HT-29 (cell line): ENCODE measurements around the gene MFN2. TPM values are rescaled to one million over a fixed set of nuclear protein-coding genes. Genes with fewer than 3 reads are reported as not detected.
"Not testable (repeated sequence)": the region's sequence is repeated elsewhere in the genome, so short reads cannot be mapped to it uniquely, and the experiment has no call there.

Experiments used
- DNase-seq: peaks from one replicate; pipeline ENCODE4 v3.0.0-alpha.2; 2015; ENCODE audit warnings: low spot score
- total RNA-seq: library from RNA; depleted of rRNA; stranded (reverse); fragments of >200 nt; shearing (Covaris generic); gene quantifications from 2 replicates; pipeline ENCODE4 v1.2.3, GENCODE V29; 2014; rRNA removed

The MFN2 gene
- 58.3 and 59.9 TPM in 2 replicates for total RNA-seq

DNA sequence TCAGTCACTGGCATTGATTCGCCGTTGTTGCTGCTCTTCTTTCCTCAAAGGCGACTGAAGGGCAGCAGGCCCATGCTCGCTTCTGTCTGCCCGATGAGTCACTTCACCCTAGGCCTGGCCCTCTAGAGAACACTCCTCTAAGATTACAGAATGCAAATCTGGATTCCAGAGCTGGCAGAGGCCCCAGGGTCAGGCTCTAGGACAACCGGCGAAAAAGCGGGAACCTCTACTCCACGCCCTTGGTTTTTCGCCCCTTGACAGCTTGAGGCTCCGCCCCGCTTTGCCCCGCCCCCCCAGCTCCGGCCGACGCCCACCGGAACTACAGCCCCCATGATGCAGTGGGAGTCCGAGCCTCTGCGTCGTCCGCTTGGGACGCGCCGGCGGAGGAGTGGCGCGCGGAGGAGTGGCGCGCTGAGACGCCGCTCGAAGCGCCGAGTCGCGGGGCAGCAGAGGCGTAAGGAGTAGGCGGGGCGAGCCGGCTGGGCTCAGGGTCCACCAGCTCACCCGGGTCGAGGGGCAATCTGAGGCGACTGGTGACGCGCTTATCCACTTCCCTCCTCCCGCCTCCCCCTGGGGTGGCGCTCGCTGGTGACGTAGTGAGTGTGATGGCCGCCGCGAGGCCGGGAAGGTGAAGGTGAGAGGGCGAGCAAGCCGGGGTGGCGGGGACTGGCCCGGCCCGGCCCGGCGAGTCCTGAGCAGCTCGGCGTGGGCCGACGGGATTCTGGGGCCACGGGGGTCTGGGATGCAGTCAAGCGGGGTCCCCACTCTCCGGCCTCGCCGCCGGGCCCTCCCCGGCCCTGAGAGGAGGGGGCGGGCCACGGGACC, at the start of gene MFN2:
Gene MFN2, plus strand, starts transcription at position 594 of the 825 bp plus-strand sequence. CDS start 8,725 bp downstream, outside the sequence.
- peak; percentile 97 for DNase-seq

DNA sequence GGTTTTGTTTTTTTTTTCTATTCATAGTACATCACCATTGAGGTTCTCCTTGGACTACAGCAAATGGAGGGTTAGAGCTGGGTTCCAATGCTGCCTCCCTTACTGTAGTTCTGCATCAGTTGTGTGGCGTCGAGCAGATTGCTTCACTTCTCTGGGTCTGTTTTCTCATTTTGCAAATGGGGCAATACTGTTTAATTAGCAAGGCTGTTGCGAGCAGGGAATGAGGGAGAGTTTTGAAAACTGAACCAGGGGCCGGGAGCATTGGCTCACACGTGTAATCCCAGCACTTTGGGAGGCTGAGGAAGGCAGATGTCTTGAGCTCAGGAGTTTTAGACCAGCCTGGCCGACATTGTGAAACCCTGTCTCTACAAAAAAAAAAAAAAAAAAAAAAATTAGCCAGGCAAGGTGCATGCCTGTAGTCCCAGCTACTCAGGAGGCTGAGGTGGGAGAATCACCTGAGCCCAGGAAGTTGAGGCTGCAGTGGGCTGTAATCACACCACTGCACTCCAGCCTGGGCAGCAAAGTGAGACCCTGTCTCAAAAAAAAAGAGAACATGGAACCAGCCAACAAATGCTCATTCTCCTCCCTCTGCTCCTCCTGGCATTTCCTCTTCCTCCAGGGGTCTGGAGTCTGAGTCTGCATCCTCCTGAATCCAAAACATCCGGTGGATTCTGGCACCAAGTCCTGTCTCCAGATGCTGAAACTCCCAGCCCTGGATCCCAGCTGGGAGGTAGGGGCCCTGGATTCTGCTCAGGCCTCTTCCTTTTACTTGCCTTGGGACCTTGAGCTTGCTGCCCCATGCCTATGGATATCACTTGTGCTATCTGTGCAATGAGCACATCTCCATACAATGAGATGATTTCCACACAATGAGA, 49.4 kb upstream of the MFN2 start:
- no peak for DNase-seq

DNA sequence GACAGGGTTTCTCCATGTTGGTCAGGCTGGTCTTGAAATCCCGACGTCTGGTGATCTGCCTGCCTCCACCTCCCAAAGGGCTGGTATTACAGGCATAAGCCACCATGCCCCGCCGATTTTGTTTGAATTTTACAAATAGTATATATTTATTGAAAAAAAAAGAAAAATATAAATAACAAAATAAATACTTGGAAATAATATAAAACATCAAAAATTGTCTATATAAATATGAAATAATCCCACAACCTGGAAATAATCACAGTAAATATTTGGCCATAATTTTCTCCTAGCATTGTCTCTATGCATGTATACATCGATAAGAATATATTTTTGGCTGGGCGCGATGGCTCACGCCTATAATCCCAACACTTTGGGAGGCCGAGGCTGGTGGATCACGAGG, 48.4 kb upstream of the MFN2 start:
- no peak for DNase-seq

DNA sequence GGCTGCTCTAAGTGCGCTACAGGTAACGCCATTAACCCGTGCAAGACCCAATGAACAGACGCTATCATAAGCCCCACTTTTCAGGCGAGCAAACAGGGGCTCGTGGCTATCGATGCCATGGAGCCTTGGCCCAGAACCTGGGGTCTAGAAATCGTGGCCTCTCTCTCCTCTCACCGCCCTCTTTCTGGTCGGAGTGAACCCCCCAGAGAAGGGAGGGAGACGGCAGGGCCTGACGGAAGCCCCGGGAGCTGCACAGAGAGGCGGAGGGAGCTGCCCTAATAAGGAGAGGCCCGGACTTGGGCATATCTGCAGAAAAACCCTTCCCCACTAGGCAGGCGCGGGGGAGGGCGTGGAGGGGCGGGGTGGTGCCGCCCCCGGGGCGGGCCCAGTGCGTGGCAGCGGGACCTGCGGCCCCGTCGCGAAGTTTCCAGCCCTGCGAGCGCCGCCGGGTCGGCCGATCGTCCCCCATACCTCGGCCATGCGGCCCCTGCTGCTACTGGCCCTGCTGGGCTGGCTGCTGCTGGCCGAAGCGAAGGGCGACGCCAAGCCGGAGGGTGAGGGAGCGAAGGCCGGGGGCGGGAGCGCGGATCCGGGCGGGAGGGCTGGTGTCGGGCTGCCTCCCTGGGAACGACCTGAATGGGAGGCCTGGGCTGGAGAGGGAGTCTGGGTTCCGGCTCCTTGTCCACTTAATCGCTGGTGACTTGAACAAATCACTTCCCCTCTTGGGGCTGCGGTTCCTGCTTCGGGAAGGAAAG, 45.8 kb upstream of the MFN2 start, which contains the start of gene PLOD1:
Gene PLOD1, plus strand, starts transcription at position 416 of the 755 bp plus-strand sequence. Its CDS starts 63 bp downstream, at position 479.
- peak; percentile 72 for DNase-seq

DNA sequence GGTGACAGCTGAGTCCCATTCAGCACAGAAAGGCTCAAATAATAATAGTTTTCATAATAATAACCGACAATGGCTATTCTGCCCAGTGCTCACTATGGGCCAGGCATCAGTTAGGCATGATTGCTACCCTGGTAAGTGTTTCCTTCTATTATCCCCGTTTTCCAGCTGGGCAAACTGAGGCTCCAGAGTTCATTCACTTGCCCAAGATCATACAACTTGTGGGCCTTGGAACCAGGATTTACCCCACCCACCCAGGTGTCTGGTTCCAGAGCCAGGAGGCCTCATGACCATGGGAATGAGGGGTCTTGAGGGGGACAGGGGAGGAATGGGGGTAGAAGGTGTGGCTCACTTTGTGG, 45.2 kb upstream of the MFN2 start:
- DNase-seq = no peak

DNA sequence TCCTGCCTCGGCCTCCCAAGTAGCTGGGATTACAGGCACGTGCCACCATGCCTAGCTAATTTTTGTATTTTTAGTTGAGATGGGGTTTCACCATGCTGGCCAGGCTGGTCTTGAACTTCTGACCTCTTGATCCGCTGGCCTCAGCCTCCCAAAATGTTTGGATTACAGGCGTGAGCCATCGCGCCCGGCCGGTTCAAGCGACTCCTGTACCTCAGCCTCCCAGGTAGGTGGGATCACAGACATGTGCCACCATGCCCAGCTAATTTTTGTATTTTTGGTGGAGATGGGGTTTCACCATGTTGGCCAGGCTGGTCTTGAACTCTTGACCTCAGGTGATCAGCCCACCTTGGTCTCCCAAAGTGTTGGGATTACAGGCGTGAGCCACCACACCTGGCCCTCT, 44.5 kb upstream of the MFN2 start:
- not testable (repeated sequence) for DNase-seq

DNA sequence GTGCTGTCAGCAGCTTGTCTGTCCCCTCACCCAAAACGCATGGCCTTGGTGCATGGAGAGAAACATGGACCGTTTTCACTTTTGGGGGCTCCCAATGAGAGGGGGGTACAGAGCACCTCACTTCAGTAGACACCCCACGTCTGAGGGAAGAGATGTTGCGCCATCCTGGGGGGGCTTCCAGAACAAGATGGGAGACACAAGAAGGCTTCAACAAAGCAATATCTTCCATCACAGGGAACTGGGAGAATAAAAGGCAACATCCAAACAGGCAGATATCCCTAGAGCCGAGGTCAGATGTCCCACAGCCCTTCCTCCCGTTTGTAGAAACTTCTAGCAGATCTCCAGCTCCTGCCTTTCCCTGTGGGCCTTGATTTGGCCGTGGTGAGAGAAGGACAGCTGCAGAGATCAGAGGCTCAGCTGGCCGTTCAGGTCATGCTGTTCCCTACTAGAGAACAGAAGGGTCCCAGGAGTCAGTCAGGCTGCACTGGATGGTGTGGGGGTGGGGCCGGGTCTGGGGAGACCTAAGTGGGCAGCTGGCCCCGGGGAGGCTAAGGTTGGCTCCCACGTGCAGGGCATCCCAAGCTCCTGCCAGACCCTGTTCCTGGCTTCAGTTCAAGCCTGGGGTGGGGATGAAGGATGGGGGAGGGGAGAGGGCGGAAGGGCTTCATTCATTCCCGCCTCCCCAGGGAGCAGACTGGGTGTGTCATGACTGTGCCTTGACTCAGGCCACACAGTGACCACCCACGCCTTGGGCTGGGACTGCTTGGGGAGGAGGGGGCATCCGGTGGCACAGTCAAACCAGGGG, 41.3 kb upstream of the MFN2 start:
- DNase-seq = no peak

DNA sequence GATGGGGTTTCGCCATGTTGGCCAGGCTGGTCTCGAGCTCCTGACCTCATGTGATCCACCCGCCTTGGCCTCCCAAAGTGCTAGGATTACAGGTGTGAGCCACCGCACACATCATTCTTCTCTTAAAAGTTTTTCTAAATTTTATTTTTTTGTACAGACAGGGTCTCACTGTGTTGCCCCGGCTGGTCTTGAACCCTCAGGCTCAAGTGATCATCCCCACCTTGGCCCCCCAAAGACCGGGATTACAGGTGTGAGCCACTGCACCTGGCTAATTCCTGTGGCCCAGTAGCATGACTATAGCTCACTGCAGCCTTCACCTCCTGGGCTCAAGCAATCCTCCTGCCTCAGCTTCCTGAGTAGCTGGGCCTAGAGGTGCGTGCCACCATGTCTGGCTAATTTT, 40.5 kb upstream of the MFN2 start:
- DNase-seq = not testable (repeated sequence)

DNA sequence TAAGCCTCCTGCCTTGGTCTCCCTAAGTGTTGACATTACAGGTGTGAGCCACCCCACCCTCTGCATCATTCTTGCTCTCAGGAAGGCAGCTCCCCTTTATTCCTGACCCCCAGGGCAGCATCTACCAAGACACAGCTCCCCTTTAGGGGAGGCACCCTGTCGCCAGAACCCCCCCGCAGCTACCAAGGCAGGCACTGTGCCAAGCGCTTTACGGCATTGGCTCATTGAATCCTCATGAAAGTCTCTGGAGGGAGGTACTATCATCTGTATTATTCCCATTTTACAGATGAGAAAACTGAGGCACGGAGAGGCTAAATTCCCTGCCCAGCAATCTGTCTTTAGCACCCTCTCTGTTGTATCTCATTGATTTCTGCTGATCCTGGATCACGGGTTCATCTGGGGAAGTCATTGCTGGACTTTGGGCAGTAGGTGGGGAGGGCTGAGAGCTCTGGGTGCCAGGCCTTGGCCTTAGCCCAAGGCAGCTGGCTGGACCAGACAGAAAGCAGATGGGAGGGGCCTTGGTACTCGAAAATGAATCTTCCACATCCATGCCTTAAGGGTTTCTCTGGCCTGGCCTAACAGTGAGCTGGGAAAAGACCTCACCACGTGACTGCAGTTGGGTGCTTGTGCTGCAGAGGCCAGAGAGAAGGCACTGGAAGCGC, 39.9 kb upstream of the MFN2 start:
- peak; percentile 13 for DNase-seq

DNA sequence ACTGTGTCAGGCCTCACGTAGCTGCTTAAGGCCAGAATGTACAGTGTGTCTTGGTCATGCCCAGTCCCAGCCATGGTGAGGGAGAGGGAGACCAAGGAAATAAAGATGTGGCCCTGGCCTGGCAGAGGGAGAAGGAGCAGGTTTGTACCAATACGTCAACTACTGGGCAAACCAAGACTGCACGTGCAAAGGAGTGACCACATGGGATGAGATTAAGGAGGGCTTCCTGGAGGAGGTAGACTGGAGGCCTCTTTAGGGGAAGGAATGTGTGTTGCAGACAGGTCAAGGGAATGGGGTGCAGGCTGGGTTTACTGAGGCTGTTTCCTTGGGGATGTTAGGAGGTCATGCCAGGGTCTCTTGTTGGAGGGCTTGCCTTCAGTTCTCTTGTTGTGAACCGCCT, 38.0 kb upstream of the MFN2 start:
- DNase-seq = no peak

DNA sequence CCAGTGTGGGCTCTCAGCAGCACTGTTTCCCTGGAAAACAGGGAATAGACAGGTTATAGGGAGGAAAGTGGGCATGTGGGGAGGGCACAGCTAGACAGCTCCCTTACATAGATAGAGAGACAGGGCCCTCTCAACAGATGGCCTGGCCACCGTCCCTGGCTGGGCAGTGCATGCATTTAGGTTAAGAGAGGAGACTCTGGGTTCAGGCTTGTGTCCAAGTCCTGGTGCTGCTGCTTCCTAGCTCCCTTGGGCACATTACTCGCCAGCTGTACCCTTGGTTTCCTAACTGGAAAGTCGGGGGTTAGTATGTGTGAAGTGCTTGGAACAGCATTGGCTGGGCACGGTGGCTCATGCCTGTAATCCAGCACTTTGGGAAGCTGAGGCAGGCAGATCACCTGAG, 36.6 kb upstream of the MFN2 start:
- DNase-seq = no peak

DNA sequence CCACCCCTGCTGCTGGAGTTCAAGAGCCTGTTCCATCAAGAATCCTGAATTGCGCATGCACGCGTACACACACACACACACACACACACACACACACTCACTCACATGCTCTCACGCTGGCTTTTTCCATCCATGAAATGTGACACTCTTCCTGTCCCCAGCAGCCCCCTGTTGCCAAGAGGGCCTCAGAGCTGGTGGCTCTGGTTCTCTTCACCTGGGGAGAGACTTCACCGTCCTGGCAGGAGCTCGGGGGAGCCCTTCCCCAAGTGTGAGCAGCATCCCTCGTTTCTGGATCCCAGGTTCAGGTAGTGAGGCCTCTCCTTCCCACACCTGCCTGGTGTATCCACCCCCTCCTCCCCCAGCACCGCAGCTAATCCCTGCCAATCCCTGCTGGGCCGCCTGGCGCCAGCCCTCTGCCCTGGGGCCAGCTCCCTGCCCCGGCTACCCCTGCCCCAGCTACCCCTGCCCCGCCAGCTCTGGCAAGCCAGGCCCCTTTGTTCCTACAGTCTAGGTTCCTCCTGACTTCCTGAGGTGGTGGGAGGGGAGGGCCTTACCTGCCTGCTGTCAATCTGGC, 35.8 kb upstream of the MFN2 start:
- DNase-seq = no peak

DNA sequence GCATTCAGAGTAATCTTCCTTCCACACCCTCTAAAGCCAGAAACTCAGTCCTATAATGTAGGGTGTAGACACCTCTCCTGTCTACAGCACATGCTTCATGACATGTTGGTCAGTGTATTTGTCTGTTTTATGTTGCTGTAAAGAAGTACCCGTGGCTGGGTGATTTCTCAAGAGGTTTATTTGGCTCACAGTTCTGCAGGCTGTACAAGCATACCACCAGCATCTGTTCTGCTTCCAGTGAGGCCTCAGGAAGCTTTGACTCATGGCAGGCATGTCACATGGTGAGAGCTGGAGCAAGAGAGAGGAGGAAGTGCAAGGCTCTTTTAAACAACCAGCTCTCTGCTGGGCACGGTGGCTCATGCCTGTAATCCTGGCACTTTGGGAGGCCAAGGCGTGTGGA, 33.6 kb upstream of the MFN2 start:
- no peak for DNase-seq

DNA sequence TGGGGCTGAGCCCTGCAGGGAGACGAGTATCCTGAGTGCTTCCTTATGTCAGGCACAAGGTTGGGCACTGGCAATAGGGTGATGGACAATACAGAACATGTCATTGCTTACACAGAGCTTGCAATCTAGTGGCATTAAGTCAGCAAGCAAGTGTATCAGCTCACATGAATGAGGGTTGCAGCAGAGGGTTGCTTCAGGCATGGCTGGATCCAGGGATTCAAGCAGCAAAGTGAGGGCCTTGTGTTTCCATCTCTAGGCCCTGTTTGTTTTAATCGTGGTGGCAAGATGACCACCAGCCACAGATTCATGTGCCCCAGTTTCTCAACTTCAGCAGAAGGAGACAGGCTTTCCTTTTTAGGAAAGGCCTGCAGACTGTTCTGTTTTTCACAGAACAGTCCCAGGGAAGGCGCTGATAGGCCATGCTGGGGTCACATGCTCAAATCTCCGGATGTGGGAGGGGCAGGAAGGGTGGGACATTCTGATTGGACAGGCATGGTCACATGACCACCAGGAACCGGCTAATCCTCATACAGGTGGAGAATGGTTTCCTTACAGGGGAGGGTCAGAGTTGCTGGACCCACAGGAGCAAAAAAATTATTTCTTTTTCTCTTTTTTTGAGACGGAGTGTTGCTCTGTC, 31.3 kb upstream of the MFN2 start:
- DNase-seq = no peak

DNA sequence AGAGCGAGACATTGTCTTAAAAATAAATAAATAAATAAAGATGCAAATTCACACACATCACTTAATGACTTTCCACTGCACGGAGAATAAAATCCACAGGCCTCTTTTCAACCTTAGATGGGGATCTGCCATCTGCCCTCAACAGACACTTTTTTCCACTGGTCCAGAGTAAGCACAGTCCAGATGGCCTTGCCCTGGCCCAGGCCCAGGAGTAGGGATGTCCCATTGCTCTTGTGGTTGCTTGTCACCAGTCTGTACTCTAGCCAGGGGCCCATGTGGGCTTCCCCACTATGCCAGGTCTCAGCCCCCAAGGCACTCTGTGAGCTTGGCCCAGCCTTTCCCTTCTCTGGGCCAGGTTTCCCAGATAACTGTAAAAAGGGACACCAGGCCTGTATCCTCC, 28.3 kb upstream of the MFN2 start:
- DNase-seq = no peak

DNA sequence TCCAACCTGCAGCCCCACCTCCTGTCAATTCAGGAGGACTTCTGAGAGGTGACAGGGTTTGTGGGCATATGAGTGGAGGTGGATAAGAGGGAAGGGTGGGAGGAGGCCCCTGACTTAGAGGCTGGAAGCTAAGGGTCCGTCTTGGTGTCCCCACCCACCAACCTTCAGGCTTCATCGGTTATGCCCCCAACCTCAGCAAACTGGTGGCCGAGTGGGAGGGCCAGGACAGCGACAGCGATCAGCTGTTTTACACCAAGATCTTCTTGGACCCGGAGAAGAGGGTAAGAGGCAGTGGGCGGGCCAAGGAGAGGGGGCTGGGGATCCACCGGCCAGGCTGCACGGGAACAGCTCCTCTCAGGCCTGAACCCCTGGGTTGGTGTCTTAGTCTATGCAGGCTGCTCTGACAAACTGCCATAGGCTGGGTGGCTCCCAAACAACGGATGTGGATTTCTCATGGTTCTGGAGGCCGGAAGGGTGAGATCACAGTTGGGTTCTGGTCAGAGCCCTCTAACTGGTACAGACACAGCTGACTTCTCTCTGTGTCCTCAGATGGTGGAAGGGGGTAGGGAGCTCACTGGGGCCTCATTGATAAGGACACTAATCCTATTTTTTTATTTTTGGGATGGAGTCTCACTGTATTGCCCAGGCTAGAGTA, 27.7 kb upstream of the MFN2 start:
- no peak for DNase-seq

DNA sequence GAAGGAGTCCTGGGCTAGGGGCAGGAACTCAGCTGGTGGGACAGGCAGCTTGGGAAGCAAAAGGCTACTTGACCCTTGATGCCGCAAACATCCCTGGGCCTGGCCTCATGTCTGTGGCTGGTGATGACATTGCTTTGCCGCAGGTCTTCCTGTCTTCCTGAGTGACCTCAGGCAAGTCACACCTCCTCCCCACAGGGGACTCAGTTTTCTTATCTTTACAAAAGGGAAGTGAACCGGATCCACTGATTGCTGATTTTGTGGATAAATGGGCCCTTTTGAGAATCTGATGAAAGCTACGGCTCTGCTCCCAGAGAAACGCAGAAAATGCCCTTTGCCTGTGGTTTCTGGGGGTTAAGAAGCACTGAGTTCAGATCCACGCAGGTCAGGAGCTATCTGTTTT, 25.0 kb upstream of the MFN2 start:
- DNase-seq = no peak

DNA sequence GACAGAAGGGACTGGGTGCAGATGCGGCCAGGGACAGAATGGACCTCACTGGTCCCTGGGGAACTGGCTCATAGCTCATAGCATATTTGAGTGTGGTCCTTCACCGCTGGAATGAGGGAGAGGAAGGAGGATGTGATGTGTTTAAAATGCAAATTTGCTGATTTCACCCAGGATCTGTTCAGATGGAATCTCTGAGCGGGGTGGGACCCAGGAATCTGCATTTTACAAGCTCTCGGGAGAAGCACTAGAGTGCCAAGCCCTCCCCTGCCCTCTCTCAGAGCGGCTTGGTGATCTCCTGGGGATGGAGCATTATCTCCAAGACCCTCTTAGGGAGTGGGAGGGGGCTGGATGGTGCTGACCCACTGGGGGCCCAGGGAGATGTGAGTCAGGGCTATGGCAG, 22.8 kb upstream of the MFN2 start:
- DNase-seq = no peak

DNA sequence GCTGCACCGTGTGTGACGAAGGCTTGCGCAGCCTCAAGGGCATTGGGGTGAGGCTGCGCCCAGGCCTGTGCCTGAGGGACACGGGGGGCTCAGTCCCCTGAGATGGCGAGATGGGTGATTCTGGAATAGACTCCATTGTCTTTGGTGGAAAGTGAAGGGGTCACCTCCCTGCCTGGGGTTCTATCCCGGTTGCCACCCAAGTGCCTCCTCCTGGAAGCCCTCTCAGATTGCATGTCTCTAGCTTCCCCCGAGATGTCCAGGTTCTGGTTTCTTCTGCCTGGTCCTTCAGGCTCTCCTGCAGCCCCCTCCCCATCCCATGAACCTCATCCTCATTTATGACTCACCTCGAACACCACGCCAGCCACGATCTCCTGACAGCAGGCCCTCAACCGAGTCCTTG, 22.3 kb upstream of the MFN2 start:
- DNase-seq = no peak
